ENCODE data around the gene TCF12.

DNA sequence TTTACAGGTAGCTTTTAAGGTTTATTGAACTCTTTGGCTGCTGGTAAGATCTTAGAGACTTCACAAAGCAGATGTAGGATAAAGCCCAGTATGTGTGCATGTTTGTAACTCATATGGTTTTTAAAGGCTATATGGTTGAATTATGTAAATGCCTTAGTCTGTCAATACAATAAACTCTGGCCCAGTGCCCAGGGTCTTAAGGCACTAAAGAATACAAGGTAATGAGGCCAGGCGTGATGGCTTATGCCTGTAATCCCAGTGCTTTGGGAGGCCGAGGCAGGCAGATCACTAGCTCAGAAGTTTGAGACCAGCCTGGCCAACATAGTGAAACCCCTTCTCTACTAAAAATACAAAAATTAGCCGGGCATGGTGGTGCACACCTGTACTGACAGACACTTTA, 287.6 kb downstream of the TCF12 start:
- TF ChIP-seq, protein P1, sequence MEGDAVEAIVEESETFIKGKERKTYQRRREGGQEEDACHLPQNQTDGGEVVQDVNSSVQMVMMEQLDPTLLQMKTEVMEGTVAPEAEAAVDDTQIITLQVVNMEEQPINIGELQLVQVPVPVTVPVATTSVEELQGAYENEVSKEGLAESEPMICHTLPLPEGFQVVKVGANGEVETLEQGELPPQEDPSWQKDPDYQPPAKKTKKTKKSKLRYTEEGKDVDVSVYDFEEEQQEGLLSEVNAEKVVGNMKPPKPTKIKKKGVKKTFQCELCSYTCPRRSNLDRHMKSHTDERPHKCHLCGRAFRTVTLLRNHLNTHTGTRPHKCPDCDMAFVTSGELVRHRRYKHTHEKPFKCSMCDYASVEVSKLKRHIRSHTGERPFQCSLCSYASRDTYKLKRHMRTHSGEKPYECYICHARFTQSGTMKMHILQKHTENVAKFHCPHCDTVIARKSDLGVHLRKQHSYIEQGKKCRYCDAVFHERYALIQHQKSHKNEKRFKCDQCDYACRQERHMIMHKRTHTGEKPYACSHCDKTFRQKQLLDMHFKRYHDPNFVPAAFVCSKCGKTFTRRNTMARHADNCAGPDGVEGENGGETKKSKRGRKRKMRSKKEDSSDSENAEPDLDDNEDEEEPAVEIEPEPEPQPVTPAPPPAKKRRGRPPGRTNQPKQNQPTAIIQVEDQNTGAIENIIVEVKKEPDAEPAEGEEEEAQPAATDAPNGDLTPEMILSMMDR (IDR thresholded peaks at IDR 0.05; ENCODE audit: low read length) = no peak
- TF ChIP-seq EZH2 (IDR thresholded peaks at IDR 0.05; ENCODE audit: borderline replicate concordance, low read length) = no peak
